Ishikawa (cell line): Measurements from ENCODE around the gene TMEM132A.

Source experiments
- EGR1 ChIP-seq: IDR thresholded peaks from 2 replicates; pipeline ENCODE4 v1.6.1; 2012
- NFIC ChIP-seq: IDR thresholded peaks from 2 replicates; pipeline ENCODE4 v1.6.1; 2012
- REST ChIP-seq: IDR thresholded peaks from 2 replicates; pipeline ENCODE4 v1.6.1; 2012; ENCODE audit warnings: low read depth, mild to moderate bottlenecking

- TF ChIP-seq REST (no peak), EGR1 (no peak), NFIC (no peak)
These were observed 8.9 kb upstream of the TMEM132A start for GRCh38 chr11:60915248-60915914.
